MM.1S (cell line): ENCODE measurements around the gene APBA1.

Source experiments
- CTCF ChIP-seq: fragments of 300-600 bp; sonication (generic); IDR thresholded peaks from 2 replicates; pipeline ENCODE4 v1.5.1; 2016; ENCODE audit warnings: antibody characterized with exemption, low read length, mixed read lengths
- EZH2phosphoT487 ChIP-seq: fragments of 300-600 bp; sonication (generic); IDR thresholded peaks from 2 replicates; pipeline ENCODE4 v1.6.1; 2018; ENCODE audit warnings: antibody characterized with exemption, low read length

- TF ChIP-seq CTCF (no peak), EZH2phosphoT487 (no peak)
Observed at GRCh38 chr9:69653261-69653660, 18.9 kb downstream of the APBA1 start.
